Keratinocyte (primary cell): Measurements from ENCODE around the gene ENO1.

Source experiments
- EZH2 ChIP-seq: IDR thresholded peaks from one replicate; pipeline ENCODE4 v1.6.1; 2012; ENCODE audit warnings: inconsistent platforms, mild to moderate bottlenecking, low read length, moderate library complexity
- TF ChIP-seq, protein P1 (sequence below), 3 experiments: IDR thresholded peaks in 1 of 3; conservative IDR thresholded peaks in 1 of 3; optimal IDR thresholded peaks in 1 of 3; 2 replicates in 2 of 3; 3 replicates in 1 of 3; pipeline versions ENCODE3 to v1.5.1; 2011; ENCODE audit warnings: low read length in 3 of 3, mild to moderate bottlenecking in 3 of 3, moderate library complexity in 2 of 3, control low read depth in 1 of 3, inconsistent platforms in 1 of 3; ENCODE audit not compliant: insufficient read depth in 2 of 3; ENCODE audit errors: extremely low read depth in 1 of 3

- TF ChIP-seq, protein P1, sequence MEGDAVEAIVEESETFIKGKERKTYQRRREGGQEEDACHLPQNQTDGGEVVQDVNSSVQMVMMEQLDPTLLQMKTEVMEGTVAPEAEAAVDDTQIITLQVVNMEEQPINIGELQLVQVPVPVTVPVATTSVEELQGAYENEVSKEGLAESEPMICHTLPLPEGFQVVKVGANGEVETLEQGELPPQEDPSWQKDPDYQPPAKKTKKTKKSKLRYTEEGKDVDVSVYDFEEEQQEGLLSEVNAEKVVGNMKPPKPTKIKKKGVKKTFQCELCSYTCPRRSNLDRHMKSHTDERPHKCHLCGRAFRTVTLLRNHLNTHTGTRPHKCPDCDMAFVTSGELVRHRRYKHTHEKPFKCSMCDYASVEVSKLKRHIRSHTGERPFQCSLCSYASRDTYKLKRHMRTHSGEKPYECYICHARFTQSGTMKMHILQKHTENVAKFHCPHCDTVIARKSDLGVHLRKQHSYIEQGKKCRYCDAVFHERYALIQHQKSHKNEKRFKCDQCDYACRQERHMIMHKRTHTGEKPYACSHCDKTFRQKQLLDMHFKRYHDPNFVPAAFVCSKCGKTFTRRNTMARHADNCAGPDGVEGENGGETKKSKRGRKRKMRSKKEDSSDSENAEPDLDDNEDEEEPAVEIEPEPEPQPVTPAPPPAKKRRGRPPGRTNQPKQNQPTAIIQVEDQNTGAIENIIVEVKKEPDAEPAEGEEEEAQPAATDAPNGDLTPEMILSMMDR (optimal IDR thresholded peaks at IDR 0.05 in 1 of 3, IDR thresholded peaks at IDR 0.05 in 1 of 3, conservative IDR thresholded peaks at IDR 0.05 in 1 of 3; ENCODE audit: extremely low read depth in 1 of 3, insufficient read depth in 2 of 3, low read length in 3 of 3) = no peak
- TF ChIP-seq EZH2 = no peak
Observed at GRCh38 chr1:8847990-8848389, 30.5 kb downstream of the ENO1 start.
